HepG2 (cell line): ENCODE results near the gene CA9.

ENCODE experiments used
- CREB1 ChIP-seq, 2 experiments: fragments of 450-650 bp in 1 of 2; IDR thresholded peaks; 2 replicates each; pipeline ENCODE4 v1.6.1; 2016 to 2017; ENCODE audit warnings: control low read depth in 1 of 2, mild to moderate bottlenecking in 1 of 2, missing compliant biosample characterization in 1 of 2, missing genetic modification characterization in 1 of 2
- CTCF ChIP-seq: sonication (generic); formaldehyde crosslinking; IDR thresholded peaks from 2 replicates; pipeline ENCODE4 v1.5.0; 2020; ENCODE audit warnings: mild to moderate bottlenecking, missing genetic modification reagents, moderate library complexity
- FOXA1 ChIP-seq, 2 experiments: fragments of 450-650 bp in 1 of 2; sonication (generic) in 1 of 2; formaldehyde crosslinking in 1 of 2; IDR thresholded peaks; 2 replicates each; pipeline versions ENCODE4 v1.4.0 to v1.6.1; 2016 to 2020; ENCODE audit warnings: missing genetic modification reagents in 1 of 2
- FOXP1 ChIP-seq, 2 experiments: fragments of 450-650 bp in 1 of 2; IDR thresholded peaks; 2 replicates each; pipeline ENCODE4 v1.6.1; 2017 to 2018; ENCODE audit warnings: antibody characterized with exemption in 1 of 2
- GATAD1 ChIP-seq: IDR thresholded peaks from 2 replicates; pipeline ENCODE4 v1.6.1; 2016; ENCODE audit warnings: missing genetic modification reagents, missing compliant biosample characterization
- IRF2 ChIP-seq: IDR thresholded peaks from 2 replicates; pipeline ENCODE4 v1.6.1; 2018; ENCODE audit warnings: missing genetic modification reagents, missing compliant biosample characterization
- KDM4B ChIP-seq: sonication (generic); formaldehyde crosslinking; IDR thresholded peaks from 2 replicates; pipeline ENCODE4 v1.4.0; 2020; ENCODE audit warnings: missing genetic modification reagents
- MAX ChIP-seq: IDR thresholded peaks from 2 replicates; pipeline ENCODE4 v1.6.1; 2012; ENCODE audit warnings: inconsistent platforms
- NONO ChIP-seq, 2 experiments: fragments of 450-650 bp in 1 of 2; sonication (generic) in 1 of 2; formaldehyde crosslinking in 1 of 2; IDR thresholded peaks in 1 of 2; conservative IDR thresholded peaks in 1 of 2; 2 replicates each; pipeline versions ENCODE4 v1.6.1 to v1.8.0; 2017 to 2022; ENCODE audit warnings: mild to moderate bottlenecking in 1 of 2, missing genetic modification reagents in 1 of 2, moderate library complexity in 1 of 2
- PAXIP1 ChIP-seq: sonication (generic); formaldehyde crosslinking; conservative IDR thresholded peaks from 2 replicates; pipeline ENCODE4 v1.4.0; 2020; ENCODE audit warnings: mild to moderate bottlenecking, missing genetic modification reagents, moderate library complexity
- SMC3 ChIP-seq: IDR thresholded peaks from 2 replicates; pipeline ENCODE4 v1.6.1; 2011; ENCODE audit warnings: low read length, improper control_type of control experiment
- TBL1XR1 ChIP-seq: fragments of 150-350 bp; IDR thresholded peaks from 2 replicates; pipeline ENCODE4 v1.6.1; 2014; ENCODE audit warnings: borderline replicate concordance, low read length; ENCODE audit not compliant: partially characterized antibody
- TCF7 ChIP-seq: sonication (generic); IDR thresholded peaks from 2 replicates; pipeline ENCODE4 v1.6.1; 2016; ENCODE audit warnings: antibody characterized with exemption, low read depth
- TCF7L2 ChIP-seq: IDR thresholded peaks from 2 replicates; pipeline ENCODE4 v1.6.1; 2011; ENCODE audit warnings: mild to moderate bottlenecking, low read depth, low read length, moderate library complexity

GRCh38 chr9:35665471-35665818 lies 8.3 kb upstream of the CA9 start:
- TF ChIP-seq IRF2 = no peak; the same call in 1 of the 2 replicates
- no peak for TF ChIP-seq FOXA1 (IDR thresholded peaks at IDR 0.05)
- no peak for TF ChIP-seq FOXA1 (CRISPR knock-in tag; IDR thresholded peaks at IDR 0.05)
- no peak for TF ChIP-seq GATAD1 (CRISPR knock-in tag)
- no peak for TF ChIP-seq NONO (IDR thresholded peaks at IDR 0.05)
- no peak for TF ChIP-seq NONO (CRISPR knock-in tag; conservative IDR thresholded peaks at IDR 0.05)
- TF ChIP-seq MAX = no peak
- no peak for TF ChIP-seq TCF7L2
- no peak for TF ChIP-seq KDM4B (CRISPR knock-in tag)
- no peak for TF ChIP-seq CREB1 (IDR thresholded peaks at IDR 0.05)
- no peak for TF ChIP-seq CREB1 (CRISPR knock-in tag; IDR thresholded peaks at IDR 0.05)
- TF ChIP-seq TCF7 = no peak
- TF ChIP-seq TBL1XR1 = no peak
- no peak for TF ChIP-seq FOXP1 (IDR thresholded peaks at IDR 0.05)
- TF ChIP-seq FOXP1 (CRISPR knock-in tag; IDR thresholded peaks at IDR 0.05) = no peak
- TF ChIP-seq SMC3 = no peak
- no peak for TF ChIP-seq CTCF (CRISPR knock-in tag)
- TF ChIP-seq PAXIP1 = no peak
